Camera-type eye (tissue), 1 donor: ENCODE measurements around the gene TMOD4. TPM values are rescaled to one million over a fixed set of nuclear protein-coding genes. Genes with fewer than 3 reads are reported as not detected.

Source experiments
- total RNA-seq: library from RNA; depleted of rRNA; stranded (reverse); fragments of >200 nt; gene quantifications from one replicate; pipeline ENCODE4 v1.2.3, GENCODE V29; 2014

The TMOD4 gene
- not detected for total RNA-seq

GRCh38 chr1:151175863-151176262, at the start of gene TMOD4:
Gene TMOD4 (minus strand): TSS chr1:151175981. CDS start chr1:151174875, 1,106 bp downstream.

DNA sequence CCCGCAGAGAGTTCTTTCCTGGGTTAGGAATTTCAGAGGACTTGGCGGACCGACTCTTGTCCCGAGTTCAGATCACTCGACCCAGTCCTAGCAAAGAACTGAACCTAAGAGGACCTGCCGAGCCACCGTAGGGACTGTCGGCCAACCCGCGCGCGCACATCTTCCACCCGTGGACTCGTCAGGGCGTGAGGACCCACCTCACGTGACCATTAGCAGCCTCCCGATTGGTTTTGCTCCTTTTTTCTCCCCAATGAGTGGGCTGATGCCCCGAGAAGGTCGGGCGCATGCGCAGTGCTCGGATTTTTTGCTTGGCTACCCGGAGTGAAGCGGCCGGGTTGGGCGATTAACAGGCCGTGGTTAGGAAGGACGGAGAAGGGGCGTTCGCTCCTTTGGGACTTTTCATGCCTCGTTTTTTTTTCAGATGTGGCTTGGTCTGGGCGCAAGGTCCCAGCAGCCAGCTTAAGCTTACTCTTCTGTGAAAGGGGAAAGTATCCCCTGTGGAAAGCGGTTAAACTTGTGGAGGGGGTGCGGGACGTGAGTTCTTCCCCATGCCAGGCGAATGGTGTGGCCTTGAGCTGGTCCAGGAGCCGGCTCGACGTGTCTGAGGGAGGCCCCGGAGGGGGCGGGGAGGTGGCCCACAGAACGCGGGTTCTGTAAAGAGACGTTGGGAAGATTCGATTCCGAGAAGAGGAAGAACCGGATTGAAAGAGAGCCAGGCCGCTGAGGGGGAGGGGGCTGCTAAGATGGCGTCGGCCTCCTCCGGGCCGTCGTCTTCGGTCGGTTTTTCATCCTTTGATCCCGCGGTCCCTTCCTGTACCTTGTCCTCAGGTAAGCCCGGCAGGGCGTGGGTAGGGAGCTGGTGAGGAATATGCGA, 22.7 kb upstream of the TMOD4 start, which contains the start of gene PIP5K1A:
Gene PIP5K1A (plus strand): TSS at position 299 of the 874 bp plus-strand sequence. CDS start 445 bp downstream, at position 744.

DNA sequence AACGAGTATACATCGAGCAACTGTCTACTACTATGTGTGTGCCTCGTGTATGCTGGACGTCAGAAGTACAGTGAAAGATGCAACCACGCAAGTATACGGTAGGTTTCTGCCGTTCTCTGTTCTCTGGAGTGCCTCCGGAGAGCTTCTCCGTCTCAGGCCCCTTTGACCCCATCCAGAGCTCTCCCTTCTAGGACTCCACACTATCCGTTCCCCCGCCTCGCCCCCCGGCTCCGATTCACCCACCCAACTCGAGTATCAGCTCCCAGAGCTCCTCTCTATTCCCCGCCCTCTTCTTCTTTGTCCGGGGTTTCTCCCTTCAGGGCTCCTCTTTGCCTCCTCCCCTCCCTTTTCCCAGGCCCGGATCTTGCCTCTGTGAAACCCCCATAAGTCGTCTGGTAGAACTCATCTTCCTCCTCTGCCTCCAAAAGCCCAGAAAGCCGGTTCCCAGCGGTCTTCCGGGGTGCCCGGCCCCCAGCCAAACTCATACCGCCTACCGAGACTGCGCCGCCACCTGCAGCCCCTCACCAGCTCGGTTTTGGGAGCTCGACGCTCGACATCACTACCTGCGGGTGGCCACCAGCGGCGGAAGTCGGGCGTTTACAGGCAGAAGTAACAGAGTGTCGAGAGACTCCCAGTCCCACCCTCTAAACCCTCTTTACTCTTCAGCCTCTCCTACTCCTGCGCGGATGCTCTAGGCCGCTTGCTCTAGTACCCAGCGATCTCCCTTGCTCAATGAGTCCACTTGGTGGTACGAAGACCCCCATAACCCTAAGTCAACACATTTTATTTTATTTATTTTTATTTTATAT, 14.1 kb upstream of the TMOD4 start, which contains the start of gene VPS72:
Gene VPS72 (minus strand): TSS at position 561 of the 809 bp plus-strand sequence. CDS start 76 bp downstream, at position 485.

GRCh38 chr1:151165738-151166504, 9.9 kb downstream of the TMOD4 start, which contains the start of the genes LYSMD1 and SCNM1:
Gene LYSMD1 (minus strand): TSS chr1:151165902. CDS start chr1:151165258, 644 bp downstream.
Gene SCNM1 (plus strand): TSS chr1:151166144. CDS start chr1:151166153, 9 bp downstream.

DNA sequence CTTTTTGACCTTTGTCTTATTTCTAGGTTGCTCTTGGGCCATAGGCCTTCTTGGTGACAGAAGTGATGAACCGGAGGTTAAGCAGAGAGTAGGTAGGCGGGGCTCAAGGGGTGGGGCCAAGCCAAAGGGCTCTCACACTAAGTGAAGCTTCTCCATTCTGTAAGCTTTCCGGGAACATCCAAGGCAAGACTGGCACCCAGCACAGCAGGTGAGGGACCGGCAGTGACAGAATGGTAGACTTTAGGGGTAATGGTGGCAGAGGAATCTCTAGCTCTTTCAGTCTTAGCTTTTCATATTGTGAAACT, 19.3 kb downstream of the TMOD4 start, which contains the start of gene TNFAIP8L2:
Gene TNFAIP8L2 (plus strand): TSS at position 135 of the 305 bp plus-strand sequence. CDS start 2,049 bp downstream, outside the sequence.

GRCh38 chr1:151146412-151147131, 29.2 kb downstream of the TMOD4 start, which contains the start of gene SEMA6C:
Gene SEMA6C (minus strand): TSS chr1:151146631. CDS start chr1:151142621, 4,010 bp downstream.

Other genes starting within 250 kb of the TMOD4 start
- gene SETDB1, start 249.6 kb downstream of the TMOD4 start, total RNA-seq: 73.4 TPM
- gene CERS2, start 201.1 kb downstream of the TMOD4 start, total RNA-seq: 62.3 TPM
- 0.55 TPM for gene ANXA9, start 193.7 kb downstream of the TMOD4 start, total RNA-seq
- 24.8 TPM for gene MINDY1, start 169.1 kb downstream of the TMOD4 start, total RNA-seq
- 26.1 TPM for gene PRUNE1, start 167.5 kb downstream of the TMOD4 start, total RNA-seq
- 9.5 TPM for gene BNIPL, start 139.4 kb downstream of the TMOD4 start, total RNA-seq
- 8.9 TPM for gene C1orf56, start 128.2 kb downstream of the TMOD4 start, total RNA-seq
- gene CDC42SE1, start 116.4 kb downstream of the TMOD4 start, total RNA-seq: 44.4 TPM
- 15.3 TPM for gene MLLT11, start 115.6 kb downstream of the TMOD4 start, total RNA-seq
- 25.1 TPM for gene GABPB2, start 105.2 kb downstream of the TMOD4 start, total RNA-seq
- 42.6 TPM for gene SEMA6C, start 29.4 kb downstream of the TMOD4 start, total RNA-seq
- gene TNFAIP8L2, start 19.3 kb downstream of the TMOD4 start, total RNA-seq: 1.9 TPM
- 19.3 TPM for gene LYSMD1, start 10.1 kb downstream of the TMOD4 start, total RNA-seq
- 16.5 TPM for gene SCNM1, start 9.8 kb downstream of the TMOD4 start, total RNA-seq
- gene VPS72, start 14.2 kb upstream of the TMOD4 start, total RNA-seq: 52.3 TPM
- gene PIP5K1A, start 22.6 kb upstream of the TMOD4 start, total RNA-seq: 117 TPM
- 101 TPM for gene PSMD4, start 78.8 kb upstream of the TMOD4 start, total RNA-seq
- 46.3 TPM for gene ZNF687, start 106.3 kb upstream of the TMOD4 start, total RNA-seq
- gene PI4KB, start 151.4 kb upstream of the TMOD4 start, total RNA-seq: 59.9 TPM
- gene RFX5, start 171.3 kb upstream of the TMOD4 start, total RNA-seq: 34.7 TPM
- gene SELENBP1, start 196.7 kb upstream of the TMOD4 start, total RNA-seq: 30.8 TPM
- gene PSMB4, start 223.6 kb upstream of the TMOD4 start, total RNA-seq: 169 TPM